ENCODE data around the gene CDH4. TPM values are rescaled to one million over a fixed set of nuclear protein-coding genes. Genes with fewer than 3 reads are reported as not detected.

The CDH4 gene
- total RNA-seq, 1 experiment from 2014 or later = not detected

DNA sequence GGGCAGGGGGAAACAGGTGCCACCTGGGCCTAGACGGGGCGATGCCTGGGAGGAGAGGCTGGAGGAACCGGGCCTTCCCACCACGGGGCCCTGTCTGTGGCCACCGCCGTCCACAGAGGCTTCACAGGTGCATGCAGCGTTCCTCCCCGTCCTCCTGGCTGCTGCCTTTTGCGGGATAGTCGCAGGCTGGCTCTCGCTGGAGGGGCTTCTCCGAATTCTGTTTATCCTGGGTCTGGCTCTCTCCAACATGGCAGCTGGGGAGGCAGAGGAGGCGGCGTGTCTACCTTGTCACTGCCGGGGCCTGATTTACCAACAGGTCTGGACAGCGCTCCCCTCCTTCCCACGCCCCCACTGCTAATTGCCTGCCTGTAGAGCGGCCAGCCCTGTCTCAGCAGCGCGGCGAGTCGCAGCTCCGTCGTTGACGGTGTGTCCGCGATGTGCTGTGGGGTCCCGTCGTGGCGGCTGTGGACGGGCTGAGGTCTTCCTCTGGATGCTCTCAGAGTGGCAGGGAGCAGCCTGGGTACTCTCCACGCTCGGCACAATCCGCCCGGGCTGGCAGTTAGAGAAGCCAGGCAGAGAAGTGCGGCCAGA is 550.8 kb downstream of the CDH4 start:
- ATAC-seq (no peak), DNase-seq (ENCODE audit: low read depth, low spot score) (no peak)
- H3K27me3 ChIP-seq (ENCODE audit: control insufficient read depth, insufficient read depth, low read length) = peaks cover 2% of the 10 kb centered on the region; the same call in 1 of the 2 replicates
- intact Hi-C loops (cut with micrococcal nuclease; ENCODE audit: unreplicated experiment) (no loop called here), in situ Hi-C loops (cut with HindIII; ENCODE audit: low pct_unique_long_range_greater_than_20kb, low sequenced_read_pairs) (no loop called here)
- ChIA-PET CTCF (no interaction called here), POLR2A (no interaction called here)
- no peaks in the 10 kb centered on the region for H3K4me1 ChIP-seq (ENCODE audit: control insufficient read depth, insufficient read depth, low read length)
- no peak overlapping the region for H3K27ac ChIP-seq (ENCODE audit: low read length)
- no peaks in the 10 kb centered on the region for H3K36me3 ChIP-seq (ENCODE audit: control insufficient read depth, insufficient read depth, low read length)
- no TSS peak for BruUV-seq (replicated peaks)
- H3K9me3 ChIP-seq (ENCODE audit: control insufficient read depth, insufficient read depth, low read depth, low read length) = no peaks in the 10 kb centered on the region
- no peak overlapping the region for H3K4me3 ChIP-seq (ENCODE audit: low read depth in 2 of 2, low read length in 2 of 2)
- no peak for TF ChIP-seq POLR2AphosphoS5 (IDR thresholded peaks at IDR 0.05; ENCODE audit: low read depth, low read length)
- TF ChIP-seq, protein P1, sequence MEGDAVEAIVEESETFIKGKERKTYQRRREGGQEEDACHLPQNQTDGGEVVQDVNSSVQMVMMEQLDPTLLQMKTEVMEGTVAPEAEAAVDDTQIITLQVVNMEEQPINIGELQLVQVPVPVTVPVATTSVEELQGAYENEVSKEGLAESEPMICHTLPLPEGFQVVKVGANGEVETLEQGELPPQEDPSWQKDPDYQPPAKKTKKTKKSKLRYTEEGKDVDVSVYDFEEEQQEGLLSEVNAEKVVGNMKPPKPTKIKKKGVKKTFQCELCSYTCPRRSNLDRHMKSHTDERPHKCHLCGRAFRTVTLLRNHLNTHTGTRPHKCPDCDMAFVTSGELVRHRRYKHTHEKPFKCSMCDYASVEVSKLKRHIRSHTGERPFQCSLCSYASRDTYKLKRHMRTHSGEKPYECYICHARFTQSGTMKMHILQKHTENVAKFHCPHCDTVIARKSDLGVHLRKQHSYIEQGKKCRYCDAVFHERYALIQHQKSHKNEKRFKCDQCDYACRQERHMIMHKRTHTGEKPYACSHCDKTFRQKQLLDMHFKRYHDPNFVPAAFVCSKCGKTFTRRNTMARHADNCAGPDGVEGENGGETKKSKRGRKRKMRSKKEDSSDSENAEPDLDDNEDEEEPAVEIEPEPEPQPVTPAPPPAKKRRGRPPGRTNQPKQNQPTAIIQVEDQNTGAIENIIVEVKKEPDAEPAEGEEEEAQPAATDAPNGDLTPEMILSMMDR (IDR thresholded peaks at IDR 0.05) = no peak
- TF ChIP-seq, protein P2, sequence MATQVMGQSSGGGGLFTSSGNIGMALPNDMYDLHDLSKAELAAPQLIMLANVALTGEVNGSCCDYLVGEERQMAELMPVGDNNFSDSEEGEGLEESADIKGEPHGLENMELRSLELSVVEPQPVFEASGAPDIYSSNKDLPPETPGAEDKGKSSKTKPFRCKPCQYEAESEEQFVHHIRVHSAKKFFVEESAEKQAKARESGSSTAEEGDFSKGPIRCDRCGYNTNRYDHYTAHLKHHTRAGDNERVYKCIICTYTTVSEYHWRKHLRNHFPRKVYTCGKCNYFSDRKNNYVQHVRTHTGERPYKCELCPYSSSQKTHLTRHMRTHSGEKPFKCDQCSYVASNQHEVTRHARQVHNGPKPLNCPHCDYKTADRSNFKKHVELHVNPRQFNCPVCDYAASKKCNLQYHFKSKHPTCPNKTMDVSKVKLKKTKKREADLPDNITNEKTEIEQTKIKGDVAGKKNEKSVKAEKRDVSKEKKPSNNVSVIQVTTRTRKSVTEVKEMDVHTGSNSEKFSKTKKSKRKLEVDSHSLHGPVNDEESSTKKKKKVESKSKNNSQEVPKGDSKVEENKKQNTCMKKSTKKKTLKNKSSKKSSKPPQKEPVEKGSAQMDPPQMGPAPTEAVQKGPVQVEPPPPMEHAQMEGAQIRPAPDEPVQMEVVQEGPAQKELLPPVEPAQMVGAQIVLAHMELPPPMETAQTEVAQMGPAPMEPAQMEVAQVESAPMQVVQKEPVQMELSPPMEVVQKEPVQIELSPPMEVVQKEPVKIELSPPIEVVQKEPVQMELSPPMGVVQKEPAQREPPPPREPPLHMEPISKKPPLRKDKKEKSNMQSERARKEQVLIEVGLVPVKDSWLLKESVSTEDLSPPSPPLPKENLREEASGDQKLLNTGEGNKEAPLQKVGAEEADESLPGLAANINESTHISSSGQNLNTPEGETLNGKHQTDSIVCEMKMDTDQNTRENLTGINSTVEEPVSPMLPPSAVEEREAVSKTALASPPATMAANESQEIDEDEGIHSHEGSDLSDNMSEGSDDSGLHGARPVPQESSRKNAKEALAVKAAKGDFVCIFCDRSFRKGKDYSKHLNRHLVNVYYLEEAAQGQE (IDR thresholded peaks at IDR 0.05; ENCODE audit: insufficient read depth in 1 of 2, low read depth in 2 of 2, low read length in 1 of 2) = no peak
- no peak for TF ChIP-seq TCF7L2 (IDR thresholded peaks at IDR 0.05; ENCODE audit: low read depth, low read length)
- TF ChIP-seq SIN3A (IDR thresholded peaks at IDR 0.05; ENCODE audit: borderline replicate concordance, insufficient read depth, low read depth, low read length) = no peak

DNA sequence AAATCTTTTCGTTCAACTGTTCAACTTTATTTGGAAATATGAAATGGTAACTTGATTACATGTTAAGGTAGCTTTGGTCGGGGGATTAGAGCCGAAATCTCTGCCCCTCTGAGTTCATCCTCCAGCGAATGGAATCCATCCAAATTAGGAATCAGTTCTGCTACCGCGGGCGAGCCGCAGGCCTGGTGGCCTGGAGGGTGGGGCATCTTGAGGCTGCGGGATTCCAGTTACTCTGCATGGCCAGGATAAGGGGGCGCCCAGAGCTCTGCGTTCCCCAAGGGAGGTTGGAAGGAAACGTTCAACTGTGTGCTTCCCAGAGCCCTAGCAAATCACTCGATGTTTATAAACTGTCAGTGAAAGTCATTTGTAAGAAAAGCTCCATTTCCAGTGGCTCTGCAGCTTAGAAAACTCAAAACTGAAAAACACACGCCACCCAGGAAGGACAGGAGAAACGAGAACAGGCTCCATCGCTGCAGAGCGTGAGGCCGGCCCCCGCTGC is 551.4 kb downstream of the CDH4 start:
- TF ChIP-seq, protein P2 (IDR thresholded peaks at IDR 0.05; ENCODE audit: insufficient read depth in 1 of 2, low read depth in 2 of 2, low read length in 1 of 2) = no peak
- TF ChIP-seq POLR2AphosphoS5 (IDR thresholded peaks at IDR 0.05; ENCODE audit: low read depth, low read length) (no peak), SIN3A (IDR thresholded peaks at IDR 0.05; ENCODE audit: borderline replicate concordance, insufficient read depth, low read depth, low read length) (no peak)
- TF ChIP-seq, protein P1 (IDR thresholded peaks at IDR 0.05) = no peak
- no peak for DNase-seq (ENCODE audit: low read depth, low spot score)
- Histone ChIP-seq H3K36me3 (ENCODE audit: control insufficient read depth, insufficient read depth, low read length) (no peaks in the 10 kb centered on the region), H3K4me1 (ENCODE audit: control insufficient read depth, insufficient read depth, low read length) (no peaks in the 10 kb centered on the region), H3K27me3 (ENCODE audit: control insufficient read depth, insufficient read depth, low read length) (peaks cover 2% of the 10 kb centered on the region; the same call in 1 of the 2 replicates), H3K4me3 (ENCODE audit: low read depth in 2 of 2, low read length in 2 of 2) (no peak overlapping the region), H3K9me3 (ENCODE audit: control insufficient read depth, insufficient read depth, low read depth, low read length) (no peaks in the 10 kb centered on the region), H3K27ac (ENCODE audit: low read length) (no peak overlapping the region)
- no TSS peak for BruUV-seq (replicated peaks)
- intact Hi-C loops (cut with micrococcal nuclease; ENCODE audit: unreplicated experiment) = no loop called here
- POLR2A ChIA-PET = no interaction called here
- CTCF ChIA-PET = no interaction called here
- no peak for ATAC-seq
- in situ Hi-C loops (cut with HindIII; ENCODE audit: low pct_unique_long_range_greater_than_20kb, low sequenced_read_pairs) = no loop called here
